ENCODE data around the gene S100A4. TPM values are rescaled to one million over a fixed set of nuclear protein-coding genes. Genes with fewer than 3 reads are reported as not detected.

The S100A4 gene
- total RNA-seq, 1 experiment from 2014 or later = 22.7 TPM

GRCh38 chr1:153513666-153514065, 31.9 kb downstream of the S100A4 start:
- Mint-ChIP-seq H3K27me3 (ENCODE audit: low read depth) (peaks cover 65% of the 10 kb centered on the region), H3K4me1 (peaks cover 13% of the 10 kb centered on the region; the same call in 1 of the 2 replicates), H3K27ac (no peak overlapping the region), H3K36me3 (no peaks in the 10 kb centered on the region), H3K4me3 (no peak overlapping the region), H3K9me3 (no peaks in the 10 kb centered on the region)
- TF ChIP-seq STAT6 (CRISPR knock-in tag; conservative IDR thresholded peaks at IDR 0.05; ENCODE audit: low read depth) = no peak
- TF ChIP-seq FOXP1 (CRISPR knock-in tag; IDR thresholded peaks at IDR 0.05; ENCODE audit: borderline replicate concordance) = no peak
- TF ChIP-seq TEAD1 (CRISPR knock-in tag; IDR thresholded peaks at IDR 0.05) = no peak
- no peak for TF ChIP-seq NFYB (CRISPR knock-in tag; conservative IDR thresholded peaks at IDR 0.05; ENCODE audit: low read depth)
- TF ChIP-seq CREB1 (CRISPR knock-in tag; IDR thresholded peaks at IDR 0.05) = no peak
- TF ChIP-seq E2F1 (CRISPR knock-in tag; IDR thresholded peaks at IDR 0.05) = no peak
- ATAC-seq (no peak), DNase-seq (ENCODE audit: low spot score) (no peak)
- ChIA-PET CTCF (interaction anchor here (1.5 to 2.3 kb wide), 2 partner anchors 19 to 114 kb away, joined by 5 to 7 read pairs; partner anchors contain the start of gene S100A13), POLR2A (no interaction called here)

GRCh38 chr1:153513023-153513422, 32.6 kb downstream of the S100A4 start:
- H3K36me3 Mint-ChIP-seq = no peaks in the 10 kb centered on the region
- no peak for DNase-seq (ENCODE audit: low spot score)
- no peak for ATAC-seq
- H3K27me3 Mint-ChIP-seq (ENCODE audit: low read depth) = peaks cover 58% of the 10 kb centered on the region
- no peaks in the 10 kb centered on the region for H3K9me3 Mint-ChIP-seq
- CTCF ChIA-PET = interaction anchor here (1.5 to 2.3 kb wide), 2 partner anchors 18 to 114 kb away, joined by 5 to 7 read pairs; partner anchors contain the start of gene S100A13
- H3K27ac Mint-ChIP-seq = no peak overlapping the region
- no peak for TF ChIP-seq MAX (CRISPR knock-in tag; IDR thresholded peaks at IDR 0.05)
- no peak overlapping the region for H3K4me3 Mint-ChIP-seq
- H3K4me1 Mint-ChIP-seq = peaks cover 8% of the 10 kb centered on the region; the same call in 1 of the 2 replicates
- POLR2A ChIA-PET = no interaction called here

GRCh38 chr1:153510984-153511410, 34.6 kb downstream of the S100A4 start:
- no peaks in the 10 kb centered on the region for H3K36me3 Mint-ChIP-seq
- H3K9me3 Mint-ChIP-seq = no peaks in the 10 kb centered on the region
- H3K27ac Mint-ChIP-seq = no peak overlapping the region
- peaks cover 38% of the 10 kb centered on the region for H3K27me3 Mint-ChIP-seq (ENCODE audit: low read depth)
- ChIA-PET CTCF (interaction anchor here (0.6 to 5.5 kb wide), 30 partner anchors 9 to 264 kb away, joined by 3 to 36 read pairs (median 5); partner anchors contain the start of genes CHTOP, NPR1, S100A1 and S100A13), POLR2A (interaction anchor here (1.1 kb wide), 1 partner anchor 22 kb away, joined by 4 read pairs; no protein-coding TSS in a partner anchor)
- DNase-seq (ENCODE audit: low spot score) = peak; percentile 93
- H3K4me3 Mint-ChIP-seq = no peak overlapping the region
- TF ChIP-seq ZNF219 (CRISPR knock-in tag; IDR thresholded peaks at IDR 0.05; ENCODE audit: borderline replicate concordance) = no peak
- no peak for TF ChIP-seq NFYB (CRISPR knock-in tag; conservative IDR thresholded peaks at IDR 0.05; ENCODE audit: low read depth)
- no peak for TF ChIP-seq PRRX2 (CRISPR knock-in tag; IDR thresholded peaks at IDR 0.05)
- TF ChIP-seq MAX (CRISPR knock-in tag; IDR thresholded peaks at IDR 0.05) = peak; percentile 89
- TF ChIP-seq USF2 (CRISPR knock-in tag; IDR thresholded peaks at IDR 0.05) = peak; percentile 75
- no peak for TF ChIP-seq TP53 (CRISPR knock-in tag; IDR thresholded peaks at IDR 0.05)
- no peak for TF ChIP-seq TCF7 (CRISPR knock-in tag; IDR thresholded peaks at IDR 0.05; ENCODE audit: low read depth)
- TF ChIP-seq FOXP4 (CRISPR knock-in tag; IDR thresholded peaks at IDR 0.05) = no peak
- peak; percentile 81 for TF ChIP-seq CTCF (IDR thresholded peaks at IDR 0.05)
- peak; percentile 44; the same call in 1 of the 2 replicates for TF ChIP-seq SP1 (CRISPR knock-in tag; conservative IDR thresholded peaks at IDR 0.05)
- TF ChIP-seq USF1 (CRISPR knock-in tag; IDR thresholded peaks at IDR 0.05) = peak; percentile 20; the same call in 1 of the 2 replicates
- TF ChIP-seq ZMAT4 (CRISPR knock-in tag; IDR thresholded peaks at IDR 0.05) = no peak
- no peak for TF ChIP-seq NFATC4 (CRISPR knock-in tag; IDR thresholded peaks at IDR 0.05)
- no peak for TF ChIP-seq CDX4 (CRISPR knock-in tag; IDR thresholded peaks at IDR 0.05; ENCODE audit: borderline replicate concordance)
- peaks cover 5% of the 10 kb centered on the region; the same call in 1 of the 2 replicates for H3K4me1 Mint-ChIP-seq
- peak; percentile 96 for ATAC-seq

Measured in WTC11 (cell line).